HepG2 (cell line): ENCODE results near the gene SLC35E4. TPM values are rescaled to one million over a fixed set of nuclear protein-coding genes. Genes with fewer than 3 reads are reported as not detected.

Experiments used
- ATAC-seq: fragments of 200-7000 bp; cut with Tn5 transposase; 3 replicates; pipeline ENCODE4 v1.9.1; 2020; ENCODE audit warnings: mild to moderate bottlenecking, moderate library complexity
- BruUV-seq: library from RNA; stranded (reverse); fragments of 400-500 nt; replicated peaks from 2 replicates; lab custom pipeline; 2021; lab: Mats Ljungman, UMichigan
- CTCF ChIA-PET: fragments of 300-600 bp; formaldehyde crosslinking; extraction: SDS; loops from one replicate; lab custom pipeline; 2021; ENCODE audit warnings: low total read pairs, inconsistent platforms, low intra/inter-chr PET ratio; lab: Yijun Ruan, JAX
- POLR2A ChIA-PET: fragments of 350-600 bp; sonication (Branson Sonifier 250); formaldehyde crosslinking; loops from one replicate; lab custom pipeline; 2020; ENCODE audit warnings: antibody characterized with exemption, inconsistent platforms; lab: Yijun Ruan, JAX
- DNase-seq: peaks from one replicate; pipeline ENCODE4 v3.0.0-alpha.2; 2015; ENCODE audit warnings: low spot score
- FAIRE-seq: peaks from 3 replicates; lab custom pipeline; 2011; peaks lifted over from hg19 to GRCh38; lab: Jason Lieb, UNC
- H2AFZ ChIP-seq: one replicate; pipeline ENCODE4 v1.6.1; 2011; ENCODE audit warnings: low read length, inconsistent platforms
- H3K27ac ChIP-seq: fragments of 300-600 bp; 3 replicates; pipeline ENCODE4 v1.8.0; 2011; ENCODE audit warnings: mixed run types, mild to moderate bottlenecking, mixed read lengths, low read length, inconsistent platforms; ENCODE audit not compliant: insufficient read depth; ENCODE audit errors: extremely low read length
- H3K27me3 ChIP-seq, 2 experiments: fragments of 200-600 bp in 1 of 2; 2 replicates in 1 of 2; 3 replicates in 1 of 2; pipeline versions ENCODE4 v1.6.0 to v1.8.0; 2011; ENCODE audit warnings: low read length in 2 of 2, mild to moderate bottlenecking in 2 of 2, moderate library complexity in 2 of 2, inconsistent platforms in 1 of 2; ENCODE audit not compliant: insufficient read depth in 2 of 2, control insufficient read depth in 1 of 2
- H3K36me3 ChIP-seq, 2 experiments: fragments of 200-600 bp in 1 of 2; replicated peaks in 1 of 2; 2 replicates in 1 of 2; 3 replicates in 1 of 2; pipeline versions ENCODE4 v1.5.1 to v1.8.0; 2011; ENCODE audit warnings: low read length in 2 of 2, inconsistent platforms in 1 of 2; ENCODE audit not compliant: insufficient read depth in 2 of 2, control insufficient read depth in 1 of 2
- H3K4me1 ChIP-seq: 2 replicates; pipeline ENCODE4 v1.5.1; 2012; ENCODE audit warnings: low read length, inconsistent platforms; ENCODE audit not compliant: insufficient read depth
- H3K4me2 ChIP-seq: 2 replicates; pipeline ENCODE4 v1.6.0; 2011; ENCODE audit warnings: low read depth, low read length, inconsistent platforms
- H3K4me3 ChIP-seq, 3 experiments: fragments of 200-600 bp in 1 of 3; sonication (generic), shearing (Covaris generic) in 1 of 3; replicated peaks in 1 of 3; 2 replicates each; pipeline ENCODE4 v1.5.1; 2011 to 2016; ENCODE audit warnings: low read length in 3 of 3, inconsistent platforms in 2 of 3, low read depth in 2 of 3, mild to moderate bottlenecking in 2 of 3, control low read depth in 1 of 3, mixed read lengths in 1 of 3; ENCODE audit not compliant: insufficient read depth in 1 of 3
- H3K79me2 ChIP-seq: one replicate; pipeline ENCODE4 v1.6.1; 2011; ENCODE audit warnings: low read length, inconsistent platforms; ENCODE audit not compliant: insufficient read depth
- H3K9ac ChIP-seq: 2 replicates; pipeline ENCODE4 v1.6.0; 2011; ENCODE audit warnings: mild to moderate bottlenecking, low read depth, low read length, inconsistent platforms; ENCODE audit not compliant: insufficient read depth
- H3K9me3 ChIP-seq: 2 replicates; pipeline ENCODE4 v1.5.1; 2012; ENCODE audit warnings: mild to moderate bottlenecking, low read length
- H4K20me1 ChIP-seq: 2 replicates; pipeline ENCODE4 v1.6.0; 2011; ENCODE audit warnings: inconsistent platforms, mild to moderate bottlenecking, low read length, moderate library complexity; ENCODE audit not compliant: insufficient read depth
- ARID2 ChIP-seq: sonication (generic); formaldehyde crosslinking; IDR thresholded peaks from 2 replicates; pipeline ENCODE4 v1.8.1; 2022; ENCODE audit warnings: mild to moderate bottlenecking, missing genetic modification reagents, borderline replicate concordance
- ARID4A ChIP-seq: sonication (generic); formaldehyde crosslinking; IDR thresholded peaks from 2 replicates; pipeline ENCODE4 v1.5.0; 2020; ENCODE audit warnings: mild to moderate bottlenecking, missing genetic modification reagents, borderline replicate concordance
- FOXM1 ChIP-seq: sonication (generic); formaldehyde crosslinking; IDR thresholded peaks from 2 replicates; pipeline ENCODE4 v1.5.0; 2020; ENCODE audit warnings: missing genetic modification reagents
- HMGA1 ChIP-seq: sonication (generic); formaldehyde crosslinking; conservative IDR thresholded peaks from 2 replicates; pipeline ENCODE4 v1.4.0; 2020; ENCODE audit warnings: missing genetic modification reagents
- PATZ1 ChIP-seq: sonication (generic); formaldehyde crosslinking; IDR thresholded peaks from 2 replicates; pipeline ENCODE4 v1.4.0; 2020; ENCODE audit warnings: missing genetic modification reagents
- PAXIP1 ChIP-seq: sonication (generic); formaldehyde crosslinking; conservative IDR thresholded peaks from 2 replicates; pipeline ENCODE4 v1.4.0; 2020; ENCODE audit warnings: mild to moderate bottlenecking, missing genetic modification reagents, moderate library complexity
- SOX6 ChIP-seq, 2 experiments: fragments of 450-650 bp in 1 of 2; sonication (generic) in 1 of 2; formaldehyde crosslinking in 1 of 2; IDR thresholded peaks; 2 replicates each; pipeline versions ENCODE4 v1.4.0 to v1.6.1; 2017 to 2020; ENCODE audit warnings: antibody characterized with exemption in 1 of 2, mild to moderate bottlenecking in 1 of 2, missing genetic modification reagents in 1 of 2
- ZNF432 ChIP-seq: sonication (generic); formaldehyde crosslinking; IDR thresholded peaks from 2 replicates; pipeline ENCODE4 v1.5.0; 2020; ENCODE audit warnings: missing genetic modification reagents, mild to moderate bottlenecking, borderline replicate concordance
- WGBS: methylation state at CpG from one replicate; pipeline ENCODE4 v1.1.6; 2017; ENCODE audit warnings: low lambda C conversion rate; 5-methylcytosine and 5-hydroxymethylcytosine counted together
- in situ Hi-C: cut with HindIII; loops from 2 replicates; pipeline ENCODE4 v1.10.0; 2017; ENCODE audit warnings: low pct_unique_long_range_greater_than_20kb; ENCODE audit not compliant: extremely low pct_ligation_motif_present
- intact Hi-C: fragments of 100-400 bp; cut with micrococcal nuclease; formaldehyde crosslinking; loops from one replicate; pipeline ENCODE4 v1.10.0; 2022; ENCODE audit not compliant: unreplicated experiment
- polyA plus RNA-seq, 8 experiments: library from polyadenylated mRNA; depleted of rRNA in 3 of 8; stranded (reverse) in 7 of 8; unstranded in 1 of 8; fragments of >200 nt; fragmentation: Illumina TruSeq in 4 of 8; extraction: Trizol in 4 of 8; gene quantifications; 2 replicates each; pipeline versions ENCODE4 v1.2.1 to v1.2.3, GENCODE V29; 2011 to 2016; ENCODE audit warnings: low read depth in 4 of 8, missing spikeins in 1 of 8, mixed read lengths in 1 of 8; ENCODE audit not compliant: insufficient read depth in 1 of 8
- total RNA-seq, 5 experiments: library from RNA; depleted of rRNA; stranded (reverse); fragments of >200 nt; fragmentation: Illumina TruSeq; extraction: Trizol; gene quantifications; 2 replicates each; pipeline ENCODE4 v1.2.3, GENCODE V29; 2016; ENCODE audit warnings: low read depth in 1 of 5

SLC35E4 gene
- total and polyA plus RNA-seq, 2 of the 13 experiments (the other 11 are each of a cell fraction or from before 2014, with no cell fraction given): 0.07 to 0.15 TPM

- no peak for TF ChIP-seq PAXIP1 (CRISPR knock-in tag)
- TF ChIP-seq, all 625 proteins: peak for 0
Measured at GRCh38 chr22:30609260-30610185, 26.1 kb upstream of the SLC35E4 start (continued).

- Histone ChIP-seq H3K4me3 (no peak overlapping the region), H3K9ac (no peak overlapping the region), H4K20me1 (no peaks in the 10 kb centered on the region), H3K27ac (no peak overlapping the region), H3K27me3 (peaks cover 0 to 13% of the 10 kb centered on the region in 2 experiments; a peak in 3 of 5 replicates), H3K36me3 (no peaks in the 10 kb centered on the region), H3K9me3 (no peaks in the 10 kb centered on the region), H2AFZ (no peak overlapping the region), H3K4me2 (no peak overlapping the region), H3K4me1 (peaks cover 36% of the 10 kb centered on the region), H3K79me2 (no peaks in the 10 kb centered on the region)
- intact Hi-C loops: no loop called here
- DNase-seq (no peak), FAIRE-seq (no peak), ATAC-seq (no peak)
- BruUV-seq: no TSS peak
- CTCF ChIA-PET: no interaction called here
- in situ Hi-C loops: no loop called here
- POLR2A ChIA-PET: interaction anchor here (0.6 kb wide), 1 partner anchor 830 kb away, joined by 3 read pairs; no protein-coding TSS in a partner anchor
- 48% methylated on average over 7 of the region's 7 CpGs for whole genome bisulfite sequencing
- TF ChIP-seq FOXM1 (CRISPR knock-in tag): no peak
- no peak for TF ChIP-seq ARID2 (CRISPR knock-in tag)
- no peak for TF ChIP-seq HMGA1
- TF ChIP-seq ZNF432: no peak
- TF ChIP-seq PATZ1 (CRISPR knock-in tag): no peak
- TF ChIP-seq SOX6 (IDR thresholded peaks at IDR 0.05): no peak
- no peak for TF ChIP-seq SOX6 (CRISPR knock-in tag; IDR thresholded peaks at IDR 0.05)
- no peak for TF ChIP-seq ARID4A (CRISPR knock-in tag)
Measured at GRCh38 chr22:30610299-30610698, 25.3 kb upstream of the SLC35E4 start.
